K562 (cell line): ENCODE results near the gene PPP4R3B. TPM values are rescaled to one million over a fixed set of nuclear protein-coding genes. Genes with fewer than 3 reads are reported as not detected.

Experiments
- CHAMP1 ChIP-seq: fragments of 450-650 bp; IDR thresholded peaks from 2 replicates; pipeline ENCODE4 v1.6.1; 2016; ENCODE audit warnings: mild to moderate bottlenecking
- COPS2 ChIP-seq: fragments of 450-650 bp; conservative IDR thresholded peaks from 2 replicates; pipeline ENCODE4 v1.6.1; 2016; ENCODE audit warnings: mild to moderate bottlenecking, moderate library complexity
- HNRNPLL ChIP-seq: fragments of 200-400 bp; formaldehyde crosslinking; IDR thresholded peaks from 2 replicates; pipeline ENCODE4 v1.6.1; 2017; ENCODE audit warnings: low read length, low read depth, mild to moderate bottlenecking; ENCODE audit not compliant: poor library complexity, severe bottlenecking
- JUN ChIP-seq, 2 experiments: sonication (generic) in 1 of 2; formaldehyde crosslinking in 1 of 2; IDR thresholded peaks; 2 replicates each; pipeline versions ENCODE4 v1.6.1 to v1.8.0; 2012 to 2022; ENCODE audit warnings: borderline replicate concordance in 2 of 2, mild to moderate bottlenecking in 2 of 2, improper control_type of control experiment in 1 of 2, low read depth in 1 of 2, low read length in 1 of 2, missing genetic modification reagents in 1 of 2
- KDM5B ChIP-seq: fragments of 200-600 bp; sonication (generic); IDR thresholded peaks from 2 replicates; pipeline ENCODE4 v1.6.1; 2012; ENCODE audit warnings: low read depth, mild to moderate bottlenecking, moderate library complexity, low read length, control low read depth, inconsistent platforms; ENCODE audit not compliant: insufficient replicate concordance
- LARP7 ChIP-seq: fragments of 450-650 bp; IDR thresholded peaks from 2 replicates; pipeline ENCODE4 v1.6.1; 2016
- MAFF ChIP-seq: IDR thresholded peaks from 2 replicates; pipeline ENCODE4 v1.6.1; 2012; ENCODE audit warnings: low read length, improper control_type of control experiment
- MCM7 ChIP-seq, 2 experiments: fragments of 450-650 bp; IDR thresholded peaks; 2 replicates each; pipeline ENCODE4 v1.6.1; 2016 to 2018
- MECOM ChIP-seq: fragments of 250-450 bp; sonication (Bioruptor Pico); IDR thresholded peaks from 2 replicates; pipeline ENCODE4 v1.8.0; 2022; ENCODE audit warnings: inconsistent platforms
- NEUROD1 ChIP-seq: fragments of 150-350 bp; IDR thresholded peaks from 2 replicates; pipeline ENCODE4 v1.6.1; 2014; ENCODE audit warnings: borderline replicate concordance, low read length, low read depth; ENCODE audit not compliant: partially characterized antibody
- NFE2 ChIP-seq: IDR thresholded peaks from 2 replicates; pipeline ENCODE4 v1.6.1; 2014; ENCODE audit warnings: antibody characterized with exemption, low read depth
- PHB2 ChIP-seq: fragments of 450-650 bp; IDR thresholded peaks from 2 replicates; pipeline ENCODE4 v1.6.1; 2017; ENCODE audit warnings: low read depth
- PML ChIP-seq: IDR thresholded peaks from 2 replicates; pipeline ENCODE4 v1.6.1; 2012; ENCODE audit warnings: low read length, inconsistent platforms
- PREB ChIP-seq: sonication (generic); formaldehyde crosslinking; IDR thresholded peaks from 2 replicates; pipeline ENCODE4 v1.8.1; 2023; ENCODE audit warnings: mild to moderate bottlenecking, missing genetic modification reagents
- RBBP5 ChIP-seq: fragments of 200-600 bp; sonication (generic); IDR thresholded peaks from 2 replicates; pipeline ENCODE4 v1.6.1; 2012; ENCODE audit warnings: borderline replicate concordance, mild to moderate bottlenecking, low read length, control low read depth, inconsistent platforms; ENCODE audit not compliant: insufficient read depth, poor library complexity, severe bottlenecking
- RBM34 ChIP-seq: fragments of 200-400 bp; formaldehyde crosslinking; IDR thresholded peaks from 2 replicates; pipeline ENCODE4 v1.6.1; 2018; ENCODE audit warnings: low read length, borderline replicate concordance; ENCODE audit not compliant: insufficient read depth
- SMARCE1 ChIP-seq: fragments of 450-650 bp; IDR thresholded peaks from 2 replicates; pipeline ENCODE4 v1.7.1; 2016; ENCODE audit warnings: mild to moderate bottlenecking
- ZBTB17 ChIP-seq: fragments of 450-650 bp; formaldehyde crosslinking; IDR thresholded peaks from 2 replicates; pipeline ENCODE4 v1.4.0; 2020; ENCODE audit warnings: mild to moderate bottlenecking
- ZNF121 ChIP-seq: sonication (generic); formaldehyde crosslinking; conservative IDR thresholded peaks from 2 replicates; pipeline ENCODE4 v1.8.0; 2022; ENCODE audit warnings: missing genetic modification reagents
- ZNF639 ChIP-seq, 2 experiments: fragments of 200-800 bp in 1 of 2; sonication (Bioruptor generic) in 1 of 2; sonication (generic) in 1 of 2; formaldehyde crosslinking in 1 of 2; IDR thresholded peaks in 1 of 2; conservative IDR thresholded peaks in 1 of 2; 2 replicates each; pipeline versions ENCODE4 v1.5.0 to v1.6.1; 2016 to 2020; ENCODE audit warnings: missing compliant biosample characterization in 1 of 2, missing genetic modification characterization in 1 of 2, missing genetic modification reagents in 1 of 2
- ZSCAN29 ChIP-seq: fragments of 450-650 bp; IDR thresholded peaks from 2 replicates; pipeline ENCODE4 v1.6.1; 2017
- polyA plus RNA-seq, 8 experiments: library from polyadenylated mRNA; depleted of rRNA in 4 of 8; stranded (reverse) in 5 of 8; unstranded in 3 of 8; fragments of >200 nt; fragmentation: Nextera tagmentation in 2 of 8; fragmentation: Illumina TruSeq in 1 of 8; extraction: Ambion mirVana in 2 of 8; extraction: Trizol in 1 of 8; gene quantifications; 2 replicates each; pipeline versions ENCODE4 v1.2.1 to v1.2.3, GENCODE V29; 2011 to 2014; ENCODE audit warnings: inconsistent platforms in 1 of 8, missing spikeins in 1 of 8
- total RNA-seq, 7 experiments: library from RNA; depleted of rRNA in 6 of 7; stranded (reverse); fragments of >200 nt in 6 of 7; fragmentation: Illumina TruSeq in 2 of 7; extraction: Trizol in 2 of 7; gene quantifications; 2 replicates each; pipeline versions ENCODE4 v1.2.1 to v1.2.3, GENCODE V29; 2011 to 2021; ENCODE audit warnings: low replicate concordance in 1 of 7
- TF ChIP-seq, protein P1 (sequence below): fragments of 250-450 bp; sonication (Bioruptor Pico); IDR thresholded peaks from 2 replicates; pipeline ENCODE4 v1.4.0; 2020

The PPP4R3B gene
- total and polyA plus RNA-seq, 9 of the 15 experiments (the other 6 are each of a cell fraction or from before 2014, with no cell fraction given) = 13.2 to 59.2 (median 41.9) TPM

DNA sequence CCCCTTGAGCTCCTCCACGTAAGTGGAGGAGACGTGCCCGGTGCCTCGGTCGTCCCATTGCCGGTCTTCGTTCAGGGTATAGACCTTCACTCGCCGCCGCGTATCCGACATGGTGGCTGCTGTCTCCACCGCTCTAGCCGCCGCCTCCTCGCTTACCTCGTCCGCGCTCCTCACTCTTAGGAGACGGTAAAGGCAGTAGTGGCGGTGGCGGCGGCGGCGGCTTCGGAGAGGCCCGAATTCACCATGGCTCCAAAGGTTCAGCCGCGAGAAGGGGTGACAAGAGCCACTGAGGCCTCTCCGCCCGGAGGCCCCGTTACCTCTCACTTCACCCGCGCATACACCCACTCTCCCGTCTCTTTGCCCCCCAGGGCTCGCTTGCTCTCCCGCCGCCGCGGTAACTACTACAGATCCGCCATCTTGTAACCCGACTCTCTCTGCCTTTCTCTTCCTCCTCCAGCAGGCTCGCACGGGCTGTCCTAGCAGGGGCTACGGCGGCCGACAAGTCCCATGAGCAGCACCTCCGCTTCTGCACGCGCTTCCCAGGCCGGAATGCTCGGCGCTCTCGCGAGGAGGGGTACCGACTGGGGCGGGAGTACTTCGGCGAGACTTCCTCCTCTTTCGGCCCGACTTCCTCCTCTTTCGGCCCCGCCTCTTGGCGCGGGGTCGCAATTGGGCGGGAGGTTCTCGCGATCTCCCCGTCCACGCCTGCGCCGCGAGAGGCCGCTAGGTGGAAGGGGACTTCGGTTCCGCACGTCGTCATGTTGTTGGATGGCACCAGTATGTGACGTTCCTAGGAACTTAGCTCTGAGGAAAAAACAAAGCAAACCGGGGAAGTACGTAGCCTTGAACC, at the start of gene PPP4R3B (continued):
- TF ChIP-seq, protein P1, sequence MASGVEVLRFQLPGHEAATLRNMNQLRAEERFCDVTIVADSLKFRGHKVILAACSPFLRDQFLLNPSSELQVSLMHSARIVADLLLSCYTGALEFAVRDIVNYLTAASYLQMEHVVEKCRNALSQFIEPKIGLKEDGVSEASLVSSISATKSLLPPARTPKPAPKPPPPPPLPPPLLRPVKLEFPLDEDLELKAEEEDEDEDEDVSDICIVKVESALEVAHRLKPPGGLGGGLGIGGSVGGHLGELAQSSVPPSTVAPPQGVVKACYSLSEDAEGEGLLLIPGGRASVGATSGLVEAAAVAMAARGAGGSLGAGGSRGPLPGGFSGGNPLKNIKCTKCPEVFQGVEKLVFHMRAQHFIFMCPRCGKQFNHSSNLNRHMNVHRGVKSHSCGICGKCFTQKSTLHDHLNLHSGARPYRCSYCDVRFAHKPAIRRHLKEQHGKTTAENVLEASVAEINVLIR (CRISPR knock-in tag) = peak; percentile 79
- no peak for TF ChIP-seq LARP7
- no peak for TF ChIP-seq RBM34
- peak in 1 of 2 experiments; percentile 80; a peak in 2 of 4 replicates for TF ChIP-seq ZNF639 (CRISPR knock-in tag; conservative IDR thresholded peaks at IDR 0.05 in 1 of 2, IDR thresholded peaks at IDR 0.05 in 1 of 2)
- no peak for TF ChIP-seq ZBTB17 (CRISPR knock-in tag)
- 0 out of 2 replicates have a peak, but pooled peaks have one; percentile 31 for TF ChIP-seq PREB (CRISPR knock-in tag)
- TF ChIP-seq COPS2 = no peak
- no peak for TF ChIP-seq ZNF121 (CRISPR knock-in tag)
- peak; percentile 25; the same call in 1 of the 2 replicates for TF ChIP-seq JUN (IDR thresholded peaks at IDR 0.05; ENCODE audit: borderline replicate concordance, low read depth, low read length)
- no peak for TF ChIP-seq JUN (CRISPR knock-in tag; IDR thresholded peaks at IDR 0.05; ENCODE audit: borderline replicate concordance)
- no peak for TF ChIP-seq ZSCAN29
- TF ChIP-seq NFE2 = no peak
- 0 out of 2 replicates have a peak, but pooled peaks have one; percentile 15 for TF ChIP-seq CHAMP1
- peak; percentile 79 for TF ChIP-seq KDM5B
- TF ChIP-seq PML = peak; percentile 90
- TF ChIP-seq MCM7 (IDR thresholded peaks at IDR 0.05) = no peak
- peak; percentile 94 for TF ChIP-seq NEUROD1
- peak; percentile 46 for TF ChIP-seq SMARCE1
- TF ChIP-seq MECOM (CRISPR knock-in tag) = no peak
- TF ChIP-seq PHB2 = peak; percentile 60; the same call in 1 of the 2 replicates
- peak; percentile 67 for TF ChIP-seq RBBP5
- peak; percentile 84 for TF ChIP-seq HNRNPLL
- TF ChIP-seq MAFF = peak; percentile 67; the same call in 1 of the 2 replicates
